Heart left ventricle (tissue), 13 donors: ENCODE data around the gene GALNT14.

Experiments
- CTCF ChIP-seq, 12 donors: fragments of 200-600 bp; sonication (generic) in 4 of 12; IDR thresholded peaks; one replicate each; pipeline versions ENCODE4 v1.5.0 to v1.8.0; 2018 to 2022; ENCODE audit warnings: antibody characterized with exemption in 12 of 12, mild to moderate bottlenecking in 5 of 12
- POLR2A ChIP-seq, 2 donors: fragments of 450-650 bp; IDR thresholded peaks; one replicate each; pipeline ENCODE4 v1.6.1; 2017; ENCODE audit warnings: antibody characterized with exemption in 2 of 2, mild to moderate bottlenecking in 2 of 2, moderate library complexity in 2 of 2
- donor health status: ischemic (EF 13 %, LVEDD 7.1; RV severe dilation, severe dysfunction).
- donor health status: DM: no; HTN: yes; CAD: no.
- donor health status: DM: no; HTN: no; CAD: no.
- donor health status: ischemic (EF 25% LVEDD 6.9; RV normal size, moderate dysfunction).
- donor health status: ischemic (EF 25% LVEDD 5.7; RV mildly dilated, moderate dysfunction).
- donor health status: ischemic (EF 35%, LVEDD 5.7; RV mildly dilated, moderate dysfunction).
- donor health status: nonischemic (EF 11% LVEDD 7.7; RV severe dilation, severe dysfunction).
- donor health status: DM: yes; HTN: yes; CAD: no.
- donor health status: PGD.
- donor health status: ischemic (EF 29% LVEDD 5.4; RV normal size, mild dysfunction).
- donor health status: nonischemic (EF 23%, LVEDD 6.1; RV moderate dilation, normal function).

GRCh38 chr2:30986231-30986580 lies 152.0 kb downstream of the GALNT14 start:
- TF ChIP-seq CTCF (IDR thresholded peaks at IDR 0.05) (no peak), POLR2A (IDR thresholded peaks at IDR 0.05) (no peak)
